Glutamatergic neuron (in vitro differentiated cells): ENCODE results near the gene MX1. TPM values are rescaled to one million over a fixed set of nuclear protein-coding genes. Genes with fewer than 3 reads are reported as not detected.

ENCODE experiments used
- DNase-seq: peaks from one replicate; pipeline ENCODE4 v3.0.0; 2022
- H3K27ac Mint-ChIP-seq: one replicate; pipeline ENCODE4 v1.8.0; 2020; ENCODE audit warnings: mild to moderate bottlenecking, mixed read lengths, inconsistent platforms; ENCODE audit not compliant: unreplicated experiment
- H3K27me3 Mint-ChIP-seq: one replicate; pipeline ENCODE4 v1.8.0; 2020; ENCODE audit warnings: mild to moderate bottlenecking, moderate library complexity, mixed read lengths, inconsistent platforms; ENCODE audit not compliant: unreplicated experiment
- H3K36me3 Mint-ChIP-seq: one replicate; pipeline ENCODE4 v1.8.0; 2020; ENCODE audit warnings: mild to moderate bottlenecking, mixed read lengths, inconsistent platforms; ENCODE audit not compliant: unreplicated experiment
- H3K4me1 Mint-ChIP-seq: one replicate; pipeline ENCODE4 v1.8.0; 2020; ENCODE audit warnings: mild to moderate bottlenecking, low read depth, mixed read lengths, inconsistent platforms; ENCODE audit not compliant: unreplicated experiment
- H3K4me3 Mint-ChIP-seq: one replicate; pipeline ENCODE4 v1.8.0; 2020; ENCODE audit warnings: mild to moderate bottlenecking, mixed read lengths, inconsistent platforms; ENCODE audit not compliant: unreplicated experiment
- H3K9me3 Mint-ChIP-seq: one replicate; pipeline ENCODE4 v1.8.0; 2020; ENCODE audit warnings: mild to moderate bottlenecking, moderate library complexity, mixed read lengths, inconsistent platforms; ENCODE audit not compliant: unreplicated experiment
- CTCF ChIP-seq: fragments of 200-600 bp; sonication (generic); IDR thresholded peaks from one replicate; pipeline ENCODE4 v1.5.0; 2021; ENCODE audit not compliant: partially characterized antibody, unreplicated experiment
- total RNA-seq: library from RNA; stranded (reverse); fragmentation: NEBNext Ultra II Directional; extraction: Animal tissue kit (Norgen Biotek cat#: 25700); gene quantifications from one replicate; pipeline ENCODE4 v1.2.1, GENCODE V29; 2021; ENCODE audit not compliant: unreplicated experiment

MX1 gene
- total RNA-seq, 1 donor from 2014 or later, result 1.5 TPM

DNA sequence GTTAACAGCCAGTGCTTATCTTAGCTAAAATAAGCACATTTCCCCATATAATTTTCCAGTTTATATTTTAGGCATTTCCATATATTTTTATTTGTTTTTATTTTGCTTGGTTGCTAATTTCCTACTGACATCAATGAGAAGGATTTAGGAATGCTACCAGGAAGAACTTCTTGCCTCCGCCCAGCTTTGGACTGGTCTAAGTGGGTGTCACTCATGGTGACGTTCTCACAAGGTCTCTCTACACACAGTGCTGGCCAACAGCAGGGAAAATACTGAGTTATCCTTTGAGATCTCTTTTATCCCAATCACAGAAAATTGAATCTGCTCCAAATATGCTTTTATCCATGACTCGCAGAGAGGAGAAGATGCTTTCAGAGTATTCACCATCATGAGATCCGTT, 13.2 kb downstream of the MX1 start:
- Mint-ChIP-seq H3K4me3 (no peak overlapping the region), H3K27ac (no peak overlapping the region), H3K4me1 (no peaks in the 10 kb centered on the region), H3K9me3 (peaks cover 1% of the 10 kb centered on the region), H3K36me3 (peaks cover 8% of the 10 kb centered on the region), H3K27me3 (no peaks in the 10 kb centered on the region)
- DNase-seq, result no peak
- TF ChIP-seq CTCF, result no peak

DNA sequence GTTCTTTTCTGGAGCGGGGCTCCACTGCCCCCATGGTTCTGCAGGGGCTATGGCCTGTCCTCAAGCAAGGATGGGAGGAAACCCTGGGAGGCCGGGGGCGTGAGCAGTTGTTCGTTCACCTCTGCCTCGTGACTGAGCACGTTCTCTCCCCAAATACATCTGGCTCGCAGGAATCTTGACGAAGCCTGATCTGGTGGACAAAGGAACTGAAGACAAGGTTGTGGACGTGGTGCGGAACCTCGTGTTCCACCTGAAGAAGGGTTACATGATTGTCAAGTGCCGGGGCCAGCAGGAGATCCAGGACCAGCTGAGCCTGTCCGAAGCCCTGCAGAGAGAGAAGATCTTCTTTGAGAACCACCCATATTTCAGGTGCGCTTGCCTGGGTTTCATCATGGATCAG, 15.5 kb downstream of the MX1 start:
- TF ChIP-seq CTCF, result no peak
- H3K4me3 Mint-ChIP-seq, result no peak overlapping the region
- peaks cover 2% of the 10 kb centered on the region for H3K36me3 Mint-ChIP-seq
- H3K27ac Mint-ChIP-seq, result no peak overlapping the region
- no peaks in the 10 kb centered on the region for H3K27me3 Mint-ChIP-seq
- DNase-seq, result no peak
- peaks cover 3% of the 10 kb centered on the region for H3K9me3 Mint-ChIP-seq
- H3K4me1 Mint-ChIP-seq, result no peaks in the 10 kb centered on the region

DNA sequence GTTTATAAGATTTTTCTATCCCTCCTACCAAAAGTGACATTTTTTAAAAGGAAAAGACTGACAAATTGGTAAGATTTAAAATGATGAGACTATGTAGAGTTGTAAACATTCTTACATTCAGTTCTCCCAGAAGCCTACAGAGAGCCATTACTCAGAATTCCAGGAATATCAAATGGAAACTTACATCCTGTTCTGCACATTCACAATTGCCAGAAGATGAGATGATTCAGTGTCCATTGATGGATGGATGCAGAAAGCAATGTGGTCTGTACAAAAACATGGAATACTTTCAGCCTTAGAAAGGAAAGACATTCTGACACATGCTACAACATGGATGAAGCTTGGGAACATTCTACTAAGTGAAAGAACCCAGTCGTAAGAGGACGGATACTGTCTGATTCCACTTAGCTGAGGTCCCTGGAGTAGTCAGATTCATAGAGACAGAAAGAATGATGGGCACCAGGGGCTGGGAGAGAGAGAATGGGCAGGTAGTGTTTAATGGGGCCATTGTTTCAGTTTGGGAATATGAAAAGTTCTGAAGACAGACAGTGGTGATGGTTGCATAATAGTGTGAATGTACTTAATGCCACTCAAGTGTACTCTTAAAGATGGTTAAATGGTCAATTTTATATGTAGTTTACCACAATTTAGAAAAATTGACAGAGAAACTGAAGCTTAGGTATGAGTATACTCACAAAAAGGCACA, 16.6 kb downstream of the MX1 start:
- no peak overlapping the region for H3K27ac Mint-ChIP-seq
- H3K27me3 Mint-ChIP-seq, result peaks cover 2% of the 10 kb centered on the region
- no peak for DNase-seq
- no peak overlapping the region for H3K4me3 Mint-ChIP-seq
- peaks cover 1% of the 10 kb centered on the region for H3K9me3 Mint-ChIP-seq
- no peaks in the 10 kb centered on the region for H3K36me3 Mint-ChIP-seq
- no peaks in the 10 kb centered on the region for H3K4me1 Mint-ChIP-seq
- TF ChIP-seq CTCF, result no peak

DNA sequence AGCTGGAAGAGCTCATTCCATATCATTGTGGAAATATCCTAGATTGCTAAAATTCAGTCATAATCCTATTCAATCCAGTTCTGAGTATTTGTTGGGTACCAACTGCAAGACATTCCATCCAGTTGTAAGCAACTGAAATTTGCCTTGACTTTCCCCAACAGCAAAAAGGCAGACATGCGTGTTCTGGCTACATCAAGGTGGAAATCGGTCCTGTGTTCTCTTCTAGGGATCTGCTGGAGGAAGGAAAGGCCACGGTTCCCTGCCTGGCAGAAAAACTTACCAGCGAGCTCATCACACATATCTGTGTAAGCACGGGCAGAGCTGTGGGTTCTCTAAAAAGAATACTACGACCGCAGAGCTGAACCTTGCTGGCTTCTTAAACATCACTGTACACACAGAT, 17.5 kb downstream of the MX1 start:
- no peak overlapping the region for H3K4me3 Mint-ChIP-seq
- H3K27me3 Mint-ChIP-seq, result peaks cover 2% of the 10 kb centered on the region
- H3K4me1 Mint-ChIP-seq, result no peaks in the 10 kb centered on the region
- H3K9me3 Mint-ChIP-seq, result peaks cover 1% of the 10 kb centered on the region
- no peak overlapping the region for H3K27ac Mint-ChIP-seq
- TF ChIP-seq CTCF, result no peak
- H3K36me3 Mint-ChIP-seq, result no peaks in the 10 kb centered on the region
- no peak for DNase-seq

DNA sequence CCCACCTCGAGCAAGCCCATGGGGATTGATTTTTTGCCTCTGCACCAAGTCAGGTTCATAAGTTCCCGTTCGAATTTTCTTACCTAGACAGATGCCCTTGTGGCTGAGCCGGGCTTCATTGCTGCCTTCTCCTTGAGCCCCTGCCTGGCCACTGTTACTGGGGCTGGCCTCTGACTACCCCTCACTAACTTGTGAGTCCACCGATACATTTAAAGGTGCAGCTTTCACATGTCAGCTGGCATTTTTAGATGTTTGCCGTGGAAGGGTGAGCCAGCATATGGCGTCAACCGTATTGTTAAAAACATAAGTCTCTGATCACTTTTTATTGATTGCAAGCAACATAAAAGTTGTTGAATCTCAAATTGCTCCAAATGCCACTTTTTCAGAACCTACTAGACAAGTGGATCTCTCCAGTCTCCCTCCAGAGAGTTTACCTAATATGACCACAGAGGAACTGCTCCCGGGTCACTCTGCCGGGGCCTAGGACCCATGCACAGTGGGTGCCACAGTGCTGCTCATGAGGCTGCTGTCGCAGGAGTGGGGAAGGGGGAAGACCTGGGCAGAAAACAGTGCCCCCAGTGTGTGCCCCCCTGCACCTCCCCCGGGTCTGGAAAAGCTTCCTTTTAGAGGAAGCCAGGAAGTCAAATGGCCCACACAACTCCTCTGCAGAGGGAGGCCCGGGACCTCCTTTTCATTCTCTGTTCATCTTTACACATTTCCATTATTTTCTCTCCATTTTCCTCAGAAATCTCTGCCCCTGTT, 18.8 kb downstream of the MX1 start:
- TF ChIP-seq CTCF, result no peak
- Mint-ChIP-seq H3K4me1 (no peaks in the 10 kb centered on the region), H3K9me3 (peaks cover 1% of the 10 kb centered on the region), H3K4me3 (no peak overlapping the region), H3K27me3 (peaks cover 2% of the 10 kb centered on the region), H3K27ac (no peak overlapping the region), H3K36me3 (no peaks in the 10 kb centered on the region)
- DNase-seq, result no peak
